A549 (cell line): Measurements from ENCODE around the gene PLSCR2. TPM values are rescaled to one million over a fixed set of nuclear protein-coding genes. Genes with fewer than 3 reads are reported as not detected.
A peak's percentile ranks its signal among the peaks of the same experiment; 100 is the strongest.

Source experiments
- ATAC-seq, 2 experiments: fragments of 200-7000 bp in 1 of 2; fragments of >200 bp in 1 of 2; cut with Nextera tagmentation in 1 of 2; cut with Tn5 transposase in 1 of 2; 3 replicates each; pipeline versions ENCODE4 v1.8.0 to v1.9.1; 2018 to 2020; ENCODE audit warnings: mild to moderate bottlenecking in 1 of 2, moderate library complexity in 1 of 2
- CTCF ChIA-PET: fragments of 300-600 bp; sonication (Branson Sonifier 250); formaldehyde crosslinking; extraction: SDS; loops from one replicate; lab custom pipeline; 2021; ENCODE audit warnings: antibody characterized with exemption, inconsistent platforms; lab: Yijun Ruan, JAX
- POLR2A ChIA-PET: fragments of 350-600 bp; formaldehyde crosslinking; extraction: SDS; loops from one replicate; lab custom pipeline; 2021; ENCODE audit warnings: antibody characterized with exemption, inconsistent platforms; lab: Yijun Ruan, JAX
- DNase-seq, 2 experiments: peaks; one replicate each; pipeline versions ENCODE4 v3.0.0 to v3.0.0-alpha.2; 2011 to 2016; ENCODE audit warnings: low read depth in 1 of 2, low spot score in 1 of 2
- FAIRE-seq: peaks from 2 replicates; lab custom pipeline; 2011; peaks lifted over from hg19 to GRCh38; lab: Jason Lieb, UNC
- H3K27ac ChIP-seq, 2 experiments: fragments of >200 bp; sonication (Bioruptor Twin); formaldehyde crosslinking; 3 replicates each; pipeline ENCODE4 v1.5.1; 2016 to 2017
- H3K4me1 ChIP-seq: fragments of >200 bp; sonication (Bioruptor Twin); formaldehyde crosslinking; 3 replicates; pipeline ENCODE4 v1.6.1; 2016
- H3K4me2 ChIP-seq: fragments of >200 bp; sonication (Bioruptor Twin); formaldehyde crosslinking; 3 replicates; pipeline ENCODE4 v1.6.1; 2016
- H3K4me3 ChIP-seq: fragments of >200 bp; sonication (Bioruptor Twin); formaldehyde crosslinking; 3 replicates; pipeline ENCODE4 v1.5.1; 2016
- H3K9me3 ChIP-seq: fragments of >200 bp; sonication (Bioruptor Twin); formaldehyde crosslinking; 3 replicates; pipeline ENCODE4 v1.6.1; 2016
- CEBPB ChIP-seq, 2 experiments: fragments of >200 bp in 1 of 2; sonication (Bioruptor Twin) in 1 of 2; formaldehyde crosslinking in 1 of 2; IDR thresholded peaks; 2 replicates each; pipeline ENCODE4 v1.6.1; 2012 to 2016
- CHD2 ChIP-seq: fragments of 150-350 bp; IDR thresholded peaks from 2 replicates; pipeline ENCODE4 v1.6.1; 2014; ENCODE audit warnings: low read length; ENCODE audit not compliant: partially characterized antibody
- CHD4 ChIP-seq: fragments of 200-600 bp; sonication (generic); IDR thresholded peaks from 2 replicates; pipeline ENCODE4 v1.6.1; 2016; ENCODE audit warnings: antibody characterized with exemption, mild to moderate bottlenecking, borderline replicate concordance
- E2F6 ChIP-seq: IDR thresholded peaks from 2 replicates; pipeline ENCODE4 v1.6.1; 2012; ENCODE audit warnings: low read depth, borderline replicate concordance
- EHF ChIP-seq: fragments of 250-450 bp; sonication (Bioruptor Pico); IDR thresholded peaks from 2 replicates; pipeline ENCODE4 v1.5.0; 2020; ENCODE audit warnings: mild to moderate bottlenecking
- ESRRA ChIP-seq: fragments of 150-350 bp; IDR thresholded peaks from 2 replicates; pipeline ENCODE4 v1.6.1; 2014; ENCODE audit warnings: mild to moderate bottlenecking, low read length, borderline replicate concordance
- FOXS1 ChIP-seq: fragments of 250-450 bp; sonication (Bioruptor Pico); IDR thresholded peaks from 2 replicates; pipeline ENCODE4 v1.5.0; 2020; ENCODE audit warnings: mild to moderate bottlenecking, moderate library complexity
- HOXA7 ChIP-seq: fragments of 250-450 bp; sonication (Bioruptor Pico); IDR thresholded peaks from 2 replicates; pipeline ENCODE4 v1.5.0; 2020; ENCODE audit warnings: mild to moderate bottlenecking, moderate library complexity
- JUN ChIP-seq, 2 experiments: fragments of >200 bp; sonication (Bioruptor Twin); formaldehyde crosslinking; IDR thresholded peaks; 2 replicates in 1 of 2; 3 replicates in 1 of 2; pipeline ENCODE4 v1.6.1; 2016 to 2017
- MAX ChIP-seq: IDR thresholded peaks from 2 replicates; pipeline ENCODE4 v1.6.1; 2012
- MAZ ChIP-seq: fragments of 150-350 bp; IDR thresholded peaks from 2 replicates; pipeline ENCODE4 v1.6.1; 2014; ENCODE audit warnings: antibody characterized with exemption, low read depth, low read length, borderline replicate concordance
- NFE2L2 ChIP-seq: fragments of 150-350 bp; conservative IDR thresholded peaks from 2 replicates; pipeline ENCODE4 v1.6.1; 2014; ENCODE audit warnings: low read length
- NR3C1 ChIP-seq: fragments of >200 bp; sonication (Bioruptor Twin); formaldehyde crosslinking; IDR thresholded peaks from 3 replicates; pipeline ENCODE4 v1.6.1; 2017
- PHF8 ChIP-seq: fragments of 200-600 bp; sonication (generic); IDR thresholded peaks from 2 replicates; pipeline ENCODE4 v1.6.1; 2016; ENCODE audit warnings: low read depth, mild to moderate bottlenecking, antibody characterized with exemption, moderate library complexity, borderline replicate concordance
- POLR2A ChIP-seq: IDR thresholded peaks from 2 replicates; pipeline ENCODE4 v1.6.1; 2012; ENCODE audit warnings: mild to moderate bottlenecking, low read length
- SREBF2 ChIP-seq: fragments of 450-650 bp; IDR thresholded peaks from 2 replicates; pipeline ENCODE4 v1.6.1; 2014; ENCODE audit warnings: mild to moderate bottlenecking, moderate library complexity
- TP53 ChIP-seq: fragments of 250-450 bp; sonication (Bioruptor Pico); IDR thresholded peaks from 2 replicates; pipeline ENCODE4 v1.5.0; 2021; ENCODE audit warnings: mild to moderate bottlenecking, moderate library complexity
- USF2 ChIP-seq: fragments of 450-650 bp; IDR thresholded peaks from 2 replicates; pipeline ENCODE4 v1.6.1; 2014; ENCODE audit warnings: antibody characterized with exemption
- WGBS: methylation state at CpG from one replicate; pipeline ENCODE4 v1.1.6; 2017; ENCODE audit errors: missing lambda C conversion rate; 5-methylcytosine and 5-hydroxymethylcytosine counted together
- polyA minus RNA-seq: library from RNA; depleted of rRNA, polyadenylated mRNA; stranded (reverse); fragments of >200 nt; gene quantifications from 2 replicates; pipeline ENCODE4 v1.2.3, GENCODE V29; 2011; rRNA and poly(A)+ RNA removed
- polyA plus RNA-seq, 4 experiments: library from polyadenylated mRNA; depleted of rRNA in 3 of 4; stranded (reverse); fragments of >200 nt; fragmentation: RNase III in 1 of 4; extraction: RNeasy Plus Mini Kit Qiagen cat#74134 plus additional on column Dnase treatment in 1 of 4; gene quantifications; 2 replicates in 3 of 4; 3 replicates in 1 of 4; pipeline ENCODE4 v1.2.3, GENCODE V29; 2011 to 2017
- TF ChIP-seq, protein P1 (sequence below): fragments of 250-450 bp; sonication (Bioruptor Pico); IDR thresholded peaks from 2 replicates; pipeline ENCODE4 v1.5.0; 2020; ENCODE audit warnings: low read depth, mild to moderate bottlenecking, moderate library complexity
- TF ChIP-seq, protein P2 (sequence below): fragments of >200 bp; sonication (Bioruptor Twin); formaldehyde crosslinking; IDR thresholded peaks from 3 replicates; pipeline ENCODE4 v1.6.1; 2016
- TF ChIP-seq, protein P3 (sequence below): fragments of 150-350 bp; IDR thresholded peaks from 2 replicates; pipeline ENCODE4 v1.6.1; 2014; ENCODE audit warnings: low read depth, mild to moderate bottlenecking, low read length

Gene PLSCR2
- polyA plus RNA-seq (2011; rRNA removed): 0.10 TPM in 1 of 2 replicates, not detected in the other
- polyA plus RNA-seq (2012; cell fraction: cytosol; rRNA removed): 0.03 TPM in 1 of 2 replicates, not detected in the other
- polyA plus RNA-seq (2012; cell fraction: nucleus; rRNA removed): not detected in 2 replicates
- not detected in 3 replicates for polyA plus RNA-seq (2017; fragmentation: RNase III; extraction: RNeasy Plus Mini Kit Qiagen cat#74134 plus additional on column Dnase treatment)
- 0.73 TPM in 1 of 2 replicates, not detected in the other for polyA minus RNA-seq

DNA sequence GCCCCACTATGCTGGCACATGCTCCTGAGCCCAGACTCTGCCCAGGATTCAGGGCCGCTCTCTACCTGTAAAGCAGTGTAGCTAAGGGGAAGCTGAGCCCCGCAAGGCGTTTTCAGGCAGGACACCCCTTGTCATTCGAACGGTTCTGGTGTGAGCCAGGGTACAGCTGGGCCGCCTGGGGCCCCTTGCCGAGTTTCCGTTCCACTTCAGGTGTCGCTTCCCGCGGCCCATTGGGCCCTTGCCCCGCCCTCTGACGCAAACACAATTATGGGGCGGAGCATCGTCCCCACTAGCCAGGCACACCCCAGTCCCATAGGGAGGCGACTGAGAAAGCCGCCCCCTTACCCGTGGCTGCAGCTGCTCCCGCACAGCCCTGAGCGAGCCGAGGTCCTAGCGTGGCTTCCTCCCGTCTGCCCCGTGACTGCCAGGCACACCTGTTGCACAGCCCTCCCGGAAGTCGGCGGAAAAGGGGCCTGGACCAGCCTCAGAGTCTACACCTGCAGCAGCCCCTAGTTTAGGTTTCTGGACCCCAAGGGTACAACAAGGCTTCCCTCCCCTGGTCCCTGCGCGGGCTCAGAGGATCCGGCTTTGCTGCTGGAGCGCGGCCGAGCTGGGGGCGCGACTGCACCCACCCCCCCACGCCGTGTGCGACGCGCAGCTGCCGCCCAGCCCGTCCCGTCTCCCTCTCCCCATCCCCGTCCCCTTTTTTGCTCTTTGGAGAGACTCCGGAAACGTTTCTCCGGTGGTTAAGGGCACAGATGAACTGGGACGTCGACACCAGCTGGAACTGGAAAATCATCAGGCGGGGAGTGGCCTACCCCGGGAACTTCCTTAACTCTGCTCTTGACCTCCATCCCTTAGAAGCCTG lies at the start of gene PLSCR2:
Gene PLSCR2, minus strand, starts transcription at position 412 of the 868 bp plus-strand sequence. CDS start 9,657 bp downstream, outside the sequence.
- WGBS: 26% methylated on average over 19 of the region's 51 CpGs
- H3K4me2 ChIP-seq: peak within 1 kb of the TSS; percentile 81
- H3K4me3 ChIP-seq: peak within 1 kb of the TSS; percentile 65
- peak within 1 kb of the TSS; percentile 89 to 96 for H3K27ac ChIP-seq
- H3K4me1 ChIP-seq: peaks cover 53% of the 10 kb centered on the region
- ChIA-PET CTCF (interaction anchor here (1.0 to 1.4 kb wide), 3 partner anchors 27 to 108 kb away, joined by 3 to 4 read pairs (median 3); no protein-coding TSS in a partner anchor), POLR2A (interaction anchor here (0.6 to 2.7 kb wide), 9 partner anchors 34 to 247 kb away, joined by 3 to 15 read pairs (median 4); partner anchors contain the start of gene PLSCR1)
- peak; percentile 71 to 78 for DNase-seq
- FAIRE-seq: no peak
- TF ChIP-seq, protein P1, sequence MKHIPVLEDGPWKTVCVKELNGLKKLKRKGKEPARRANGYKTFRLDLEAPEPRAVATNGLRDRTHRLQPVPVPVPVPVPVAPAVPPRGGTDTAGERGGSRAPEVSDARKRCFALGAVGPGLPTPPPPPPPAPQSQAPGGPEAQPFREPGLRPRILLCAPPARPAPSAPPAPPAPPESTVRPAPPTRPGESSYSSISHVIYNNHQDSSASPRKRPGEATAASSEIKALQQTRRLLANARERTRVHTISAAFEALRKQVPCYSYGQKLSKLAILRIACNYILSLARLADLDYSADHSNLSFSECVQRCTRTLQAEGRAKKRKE (CRISPR knock-in tag): no peak
- TF ChIP-seq MAX (peak; percentile 71; the same call in 1 of the 2 replicates), POLR2A (peak; percentile 62), NR3C1 (no peak), PHF8 (peak; percentile 26; the same call in 1 of the 2 replicates), EHF (0 out of 2 replicates have a peak, but pooled peaks have one; percentile 49), E2F6 (peak; percentile 49), JUN (IDR thresholded peaks at IDR 0.05) (peak; percentile 48 to 52; a peak in 1 of 5 replicates)
- TF ChIP-seq, protein P2, sequence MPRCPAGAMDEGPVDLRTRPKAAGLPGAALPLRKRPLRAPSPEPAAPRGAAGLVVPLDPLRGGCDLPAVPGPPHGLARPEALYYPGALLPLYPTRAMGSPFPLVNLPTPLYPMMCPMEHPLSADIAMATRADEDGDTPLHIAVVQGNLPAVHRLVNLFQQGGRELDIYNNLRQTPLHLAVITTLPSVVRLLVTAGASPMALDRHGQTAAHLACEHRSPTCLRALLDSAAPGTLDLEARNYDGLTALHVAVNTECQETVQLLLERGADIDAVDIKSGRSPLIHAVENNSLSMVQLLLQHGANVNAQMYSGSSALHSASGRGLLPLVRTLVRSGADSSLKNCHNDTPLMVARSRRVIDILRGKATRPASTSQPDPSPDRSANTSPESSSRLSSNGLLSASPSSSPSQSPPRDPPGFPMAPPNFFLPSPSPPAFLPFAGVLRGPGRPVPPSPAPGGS: 0 out of 3 replicates have a peak, but pooled peaks have one; percentile 17
- no peaks in the 10 kb centered on the region for H3K9me3 ChIP-seq
- ATAC-seq: peak; percentile 94 to 96

GRCh38 chr3:146517684-146518435 lies 48.5 kb upstream of the PLSCR2 start:
- Histone ChIP-seq H3K9me3 (no peaks in the 10 kb centered on the region), H3K4me2 (no peak overlapping the region), H3K4me3 (no peak overlapping the region), H3K4me1 (peaks cover 17% of the 10 kb centered on the region; the same call in 1 of the 3 replicates), H3K27ac (no peak overlapping the region)
- DNase-seq: peak in 1 of 2 experiments; percentile 28
- ChIA-PET POLR2A (interaction anchor here (1.1 to 1.2 kb wide), 2 partner anchors 27 to 48 kb away, joined by 3 read pairs; partner anchors contain the start of gene PLSCR2), CTCF (interaction anchor here (1.2 to 1.6 kb wide), 2 partner anchors 14 to 60 kb away, joined by 3 to 4 read pairs; no protein-coding TSS in a partner anchor)
- WGBS: 73% methylated on average over 4 of the region's 4 CpGs
- ATAC-seq: no peak
- TF ChIP-seq ESRRA: no peak
- peak; percentile 7 for FAIRE-seq

GRCh38 chr3:146513386-146514051 lies 44.2 kb upstream of the PLSCR2 start:
- no peak overlapping the region for H3K27ac ChIP-seq
- no peak for FAIRE-seq
- no peak overlapping the region for H3K4me3 ChIP-seq
- WGBS: 70% methylated on average over 2 of the region's 2 CpGs
- ChIA-PET POLR2A (interaction anchor here (2.1 kb wide), 1 partner anchor 44 kb away, joined by 4 read pairs; the partner anchor contains the start of gene PLSCR2), CTCF (interaction anchor here (0.7 to 0.9 kb wide), 2 partner anchors 22 kb away, joined by 3 to 6 read pairs; no protein-coding TSS in a partner anchor)
- TF ChIP-seq TP53 (no peak), CHD2 (no peak), HOXA7 (CRISPR knock-in tag) (no peak), NFE2L2 (no peak), JUN (IDR thresholded peaks at IDR 0.05) (no peak), FOXS1 (CRISPR knock-in tag) (no peak), CHD4 (no peak), USF2 (no peak), MAZ (no peak), CEBPB (IDR thresholded peaks at IDR 0.05) (no peak), SREBF2 (no peak)
- TF ChIP-seq, protein P3, sequence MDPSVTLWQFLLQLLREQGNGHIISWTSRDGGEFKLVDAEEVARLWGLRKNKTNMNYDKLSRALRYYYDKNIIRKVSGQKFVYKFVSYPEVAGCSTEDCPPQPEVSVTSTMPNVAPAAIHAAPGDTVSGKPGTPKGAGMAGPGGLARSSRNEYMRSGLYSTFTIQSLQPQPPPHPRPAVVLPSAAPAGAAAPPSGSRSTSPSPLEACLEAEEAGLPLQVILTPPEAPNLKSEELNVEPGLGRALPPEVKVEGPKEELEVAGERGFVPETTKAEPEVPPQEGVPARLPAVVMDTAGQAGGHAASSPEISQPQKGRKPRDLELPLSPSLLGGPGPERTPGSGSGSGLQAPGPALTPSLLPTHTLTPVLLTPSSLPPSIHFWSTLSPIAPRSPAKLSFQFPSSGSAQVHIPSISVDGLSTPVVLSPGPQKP: no peak
- ATAC-seq: no peak; a peak in 1 of 6 replicates
- H3K4me1 ChIP-seq: peaks cover 24% of the 10 kb centered on the region; the same call in 1 of the 3 replicates
- H3K9me3 ChIP-seq: no peaks in the 10 kb centered on the region
- H3K4me2 ChIP-seq: 0 out of 3 replicates have a peak overlapping the region, but pooled peaks have one; percentile 16
- DNase-seq: no peak
